ENCODE data around the gene OSGIN1. TPM values are rescaled to one million over a fixed set of nuclear protein-coding genes. Genes with fewer than 3 reads are reported as not detected.

The OSGIN1 gene
- total RNA-seq, 1 experiment from 2014 or later, result 0.13 TPM

GRCh38 chr16:83994087-83994486 is 41.0 kb downstream of the OSGIN1 start:
- H3K36me3 ChIP-seq, result no peaks in the 10 kb centered on the region
- DNase-seq, result peak; percentile 14
- H3K4me3 ChIP-seq, result no peak overlapping the region
- H3K27me3 ChIP-seq, result no peaks in the 10 kb centered on the region
- H3K9me3 ChIP-seq, result no peaks in the 10 kb centered on the region

- no peaks in the 10 kb centered on the region for H3K36me3 ChIP-seq
- no peak for DNase-seq
- no peak overlapping the region for H3K4me3 ChIP-seq
- H3K9me3 ChIP-seq, result no peaks in the 10 kb centered on the region
- no peaks in the 10 kb centered on the region for H3K27me3 ChIP-seq
Observed at GRCh38 chr16:83994703-83995102, 41.7 kb downstream of the OSGIN1 start.

GRCh38 chr16:83995754-83996153 is 42.7 kb downstream of the OSGIN1 start:
- no peaks in the 10 kb centered on the region for H3K27me3 ChIP-seq
- no peaks in the 10 kb centered on the region for H3K9me3 ChIP-seq
- no peak overlapping the region for H3K4me3 ChIP-seq
- no peaks in the 10 kb centered on the region for H3K36me3 ChIP-seq
- DNase-seq, result no peak

GRCh38 chr16:83996481-83997252 is 43.6 kb downstream of the OSGIN1 start:
- DNase-seq, result no peak
- Histone ChIP-seq H3K9me3 (no peaks in the 10 kb centered on the region), H3K27me3 (no peaks in the 10 kb centered on the region), H3K36me3 (no peaks in the 10 kb centered on the region), H3K4me3 (no peak overlapping the region)

- no peaks in the 10 kb centered on the region for H3K9me3 ChIP-seq
- no peak for DNase-seq
- no peaks in the 10 kb centered on the region for H3K27me3 ChIP-seq
- H3K36me3 ChIP-seq, result no peaks in the 10 kb centered on the region
- no peak overlapping the region for H3K4me3 ChIP-seq
Observed at GRCh38 chr16:83998091-83998490, 45.1 kb downstream of the OSGIN1 start.

- no peak for DNase-seq
- H3K9me3 ChIP-seq, result no peaks in the 10 kb centered on the region
- H3K27me3 ChIP-seq, result no peaks in the 10 kb centered on the region
- no peaks in the 10 kb centered on the region for H3K36me3 ChIP-seq
- no peak overlapping the region for H3K4me3 ChIP-seq
Observed at GRCh38 chr16:84000989-84001642, 48.1 kb downstream of the OSGIN1 start.

- DNase-seq, result no peak
- Histone ChIP-seq H3K4me3 (no peak overlapping the region), H3K9me3 (no peaks in the 10 kb centered on the region), H3K36me3 (no peaks in the 10 kb centered on the region), H3K27me3 (no peaks in the 10 kb centered on the region)
Observed at GRCh38 chr16:84001726-84002125, 48.7 kb downstream of the OSGIN1 start.

- H3K36me3 ChIP-seq, result no peaks in the 10 kb centered on the region
- DNase-seq, result no peak
- no peaks in the 10 kb centered on the region for H3K27me3 ChIP-seq
- no peaks in the 10 kb centered on the region for H3K9me3 ChIP-seq
- H3K4me3 ChIP-seq, result no peak overlapping the region
Observed at GRCh38 chr16:84003038-84003437, 50.0 kb downstream of the OSGIN1 start.

- H3K27me3 ChIP-seq, result no peaks in the 10 kb centered on the region
- H3K36me3 ChIP-seq, result no peaks in the 10 kb centered on the region
- H3K4me3 ChIP-seq, result no peak overlapping the region
- DNase-seq, result no peak
- no peaks in the 10 kb centered on the region for H3K9me3 ChIP-seq
Observed at GRCh38 chr16:84004442-84004841, 51.4 kb downstream of the OSGIN1 start.

- H3K36me3 ChIP-seq, result no peaks in the 10 kb centered on the region
- no peak overlapping the region for H3K4me3 ChIP-seq
- H3K9me3 ChIP-seq, result no peaks in the 10 kb centered on the region
- DNase-seq, result no peak
- H3K27me3 ChIP-seq, result no peaks in the 10 kb centered on the region
Observed at GRCh38 chr16:84005391-84005790, 52.4 kb downstream of the OSGIN1 start.

- H3K9me3 ChIP-seq, result no peaks in the 10 kb centered on the region
- H3K36me3 ChIP-seq, result no peaks in the 10 kb centered on the region
- no peak overlapping the region for H3K4me3 ChIP-seq
- H3K27me3 ChIP-seq, result no peaks in the 10 kb centered on the region
- no peak for DNase-seq
Observed at GRCh38 chr16:84007520-84007919, 54.5 kb downstream of the OSGIN1 start.

- Histone ChIP-seq H3K9me3 (no peaks in the 10 kb centered on the region), H3K4me3 (no peak overlapping the region), H3K27me3 (no peaks in the 10 kb centered on the region), H3K36me3 (no peaks in the 10 kb centered on the region)
- no peak for DNase-seq
Observed at GRCh38 chr16:84007965-84008364, 54.9 kb downstream of the OSGIN1 start.

GRCh38 chr16:84009282-84009681 is 56.2 kb downstream of the OSGIN1 start:
- H3K36me3 ChIP-seq, result no peaks in the 10 kb centered on the region
- DNase-seq, result no peak
- no peak overlapping the region for H3K4me3 ChIP-seq
- H3K9me3 ChIP-seq, result no peaks in the 10 kb centered on the region
- H3K27me3 ChIP-seq, result no peaks in the 10 kb centered on the region

- no peak overlapping the region for H3K4me3 ChIP-seq
- H3K36me3 ChIP-seq, result no peaks in the 10 kb centered on the region
- no peaks in the 10 kb centered on the region for H3K27me3 ChIP-seq
- DNase-seq, result peak; percentile 73
- H3K9me3 ChIP-seq, result no peaks in the 10 kb centered on the region
Observed at GRCh38 chr16:84013787-84014569, 60.9 kb downstream of the OSGIN1 start.

- DNase-seq, result no peak
- H3K9me3 ChIP-seq, result no peaks in the 10 kb centered on the region
- H3K36me3 ChIP-seq, result no peaks in the 10 kb centered on the region
- H3K27me3 ChIP-seq, result no peaks in the 10 kb centered on the region
- no peak overlapping the region for H3K4me3 ChIP-seq
Observed at GRCh38 chr16:84014570-84015327, 61.7 kb downstream of the OSGIN1 start.

GRCh38 chr16:84015399-84015798 is 62.4 kb downstream of the OSGIN1 start:
- H3K36me3 ChIP-seq, result no peaks in the 10 kb centered on the region
- H3K4me3 ChIP-seq, result no peak overlapping the region
- H3K9me3 ChIP-seq, result no peaks in the 10 kb centered on the region
- no peak for DNase-seq
- H3K27me3 ChIP-seq, result no peaks in the 10 kb centered on the region

Data from MG63 (cell line).